ENCODE measurements around the gene KCNC1.

Gene KCNC1

DNA sequence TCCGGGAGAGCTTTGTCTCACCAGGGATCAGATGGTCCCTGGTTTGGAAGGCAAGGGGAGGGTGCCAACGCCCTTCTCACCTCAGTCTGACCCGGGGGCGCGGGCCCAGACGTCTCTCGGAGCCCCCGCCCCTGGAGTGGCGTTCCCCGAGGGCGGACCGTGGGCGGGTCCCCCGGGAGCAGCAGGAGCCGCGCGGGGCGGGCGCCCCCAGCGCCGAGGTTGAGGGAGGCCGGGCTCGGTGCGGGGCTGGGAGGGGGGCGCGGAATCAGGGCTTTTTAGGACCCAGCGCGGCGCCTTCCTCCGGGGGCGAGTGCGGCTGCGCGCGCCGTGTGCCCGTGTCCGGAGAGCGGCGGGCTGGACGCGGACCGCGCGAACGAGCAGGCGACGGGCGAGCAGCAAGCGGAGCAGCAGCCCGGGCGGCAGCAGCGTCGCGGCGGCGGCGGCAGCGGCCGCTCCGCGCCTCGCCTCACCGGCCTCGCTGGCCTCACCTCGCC lies at the start of gene KCNC1:
KCNC1 (plus strand) TSS at position 364 of the 494 bp plus-strand sequence. CDS start 1,222 bp downstream, outside the sequence.
- DNase-seq (ENCODE audit: low read depth in 2 of 2) = no peak

- no peak for DNase-seq (ENCODE audit: low read depth in 2 of 2)
Measured at GRCh38 chr11:17686231-17686980, 48.2 kb upstream of the KCNC1 start.

GRCh38 chr11:17687946-17688670 lies 46.5 kb upstream of the KCNC1 start:
- no peak for DNase-seq (ENCODE audit: low read depth in 2 of 2)

GRCh38 chr11:17691550-17691949 lies 43.0 kb upstream of the KCNC1 start:
- no peak for DNase-seq (ENCODE audit: low read depth in 2 of 2)

DNA sequence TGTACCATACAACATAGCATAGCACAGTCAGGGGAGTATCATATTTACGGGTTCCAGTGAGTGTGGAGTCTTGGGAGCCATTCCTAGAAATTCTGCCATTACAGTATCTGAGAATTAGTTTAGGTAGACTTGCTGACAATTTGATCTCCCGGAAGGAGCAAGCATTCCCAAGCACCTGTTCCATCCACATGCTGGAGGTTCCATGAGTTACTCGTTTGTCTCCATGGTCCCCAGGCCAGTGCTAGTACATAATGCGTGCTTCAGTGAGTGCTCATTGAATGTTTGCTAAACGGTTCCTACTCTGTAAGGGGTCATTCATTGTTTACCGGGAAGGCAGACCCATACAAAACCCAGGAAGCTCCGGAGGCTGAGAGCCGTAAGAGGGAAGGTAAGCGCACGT lies 42.6 kb upstream of the KCNC1 start:
- no peak for DNase-seq (ENCODE audit: low read depth in 2 of 2)

GRCh38 chr11:17692931-17693330 lies 41.6 kb upstream of the KCNC1 start:
- DNase-seq (ENCODE audit: low read depth in 2 of 2) = no peak

GRCh38 chr11:17693531-17693930 lies 41.0 kb upstream of the KCNC1 start:
- DNase-seq (ENCODE audit: low read depth in 2 of 2) = no peak

- no peak for DNase-seq (ENCODE audit: low read depth in 2 of 2)
Measured at GRCh38 chr11:17694494-17695110, 40.0 kb upstream of the KCNC1 start.

DNA sequence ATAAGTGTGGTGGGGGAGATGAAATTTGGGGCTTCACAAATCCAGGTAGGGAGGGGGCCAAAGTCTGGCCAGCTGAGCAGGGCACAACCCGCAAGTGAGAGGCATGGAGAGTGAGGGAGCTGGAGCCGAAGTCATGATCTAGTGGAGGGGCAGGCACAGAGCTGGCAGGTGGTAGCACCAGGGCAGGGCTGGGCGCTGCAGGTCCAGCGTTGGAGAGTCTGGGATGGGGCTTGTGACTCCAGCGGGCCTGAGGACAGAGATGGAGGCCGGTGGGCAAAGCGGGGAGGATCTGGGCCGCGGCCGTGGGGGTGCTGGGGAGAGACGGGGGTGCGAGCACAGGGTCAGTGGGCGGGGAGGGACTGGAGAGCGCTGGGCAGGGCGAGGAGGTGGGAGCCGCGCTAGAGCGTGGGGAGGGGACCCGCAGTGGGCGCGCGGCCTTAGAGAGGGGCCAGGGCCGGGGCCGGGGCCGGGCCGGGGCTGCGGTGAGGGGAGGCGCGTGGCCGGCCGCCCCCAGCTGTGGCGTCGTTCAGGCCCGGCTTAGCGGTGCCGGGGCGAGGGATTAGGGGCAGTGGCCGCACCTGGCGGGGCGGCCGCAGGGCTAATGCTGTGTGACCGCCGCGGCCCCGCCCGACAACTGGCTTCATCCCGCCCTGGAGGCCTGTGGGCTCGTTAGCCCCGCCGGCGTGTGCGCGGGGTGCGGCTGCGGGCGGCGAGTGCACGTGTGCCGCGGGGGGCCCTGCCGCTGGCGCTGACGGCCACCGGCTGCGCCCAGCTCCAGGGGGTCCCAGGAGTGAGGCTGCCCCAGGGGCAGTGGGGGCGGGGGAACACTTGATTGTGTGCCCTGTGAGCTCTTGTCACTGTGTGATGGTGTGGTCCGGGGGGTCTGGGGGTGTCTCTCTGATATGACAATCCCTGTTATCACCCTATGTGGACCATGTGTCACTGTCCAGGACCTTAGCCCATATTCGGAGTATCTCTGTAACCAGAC lies 38.8 kb upstream of the KCNC1 start:
- no peak for DNase-seq (ENCODE audit: low read depth in 2 of 2)

GRCh38 chr11:17696741-17697140 lies 37.8 kb upstream of the KCNC1 start:
- no peak for DNase-seq (ENCODE audit: low read depth in 2 of 2)

DNA sequence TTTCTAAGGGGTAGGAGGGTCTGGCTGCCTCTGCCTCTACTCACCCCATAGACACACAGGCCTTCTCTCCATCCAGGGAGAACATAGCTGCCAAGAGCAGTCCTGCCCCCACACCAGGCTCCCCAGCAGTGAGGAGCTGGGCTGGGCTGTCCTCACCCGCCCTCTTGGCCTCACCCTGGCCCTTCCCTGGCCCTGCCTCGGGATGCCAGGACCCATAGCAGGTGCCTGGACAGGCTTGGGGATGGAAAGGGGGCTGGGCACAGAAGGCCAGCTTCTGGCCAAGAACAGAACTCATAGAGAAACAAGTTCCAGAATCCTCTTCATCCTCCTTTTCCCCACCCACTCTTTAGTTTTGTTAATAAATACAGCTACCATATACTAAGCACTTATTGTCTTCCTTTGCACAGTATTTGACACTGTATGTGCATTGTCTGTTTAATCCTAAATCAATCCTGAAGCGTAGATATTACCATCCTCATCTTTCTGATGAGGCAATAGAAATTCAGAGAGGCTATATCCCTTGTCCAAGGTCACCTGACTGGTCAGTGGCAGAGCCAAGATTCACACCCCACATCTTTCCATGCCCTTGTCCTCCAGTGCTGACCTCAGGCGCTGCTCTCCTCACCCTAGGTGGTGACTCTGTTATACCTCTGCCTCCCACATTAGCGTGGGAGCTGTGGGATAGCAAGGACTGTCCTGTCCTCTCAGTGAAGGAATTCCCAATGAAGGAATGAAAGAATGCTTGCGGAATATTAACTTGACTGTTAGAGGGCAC lies 37.2 kb upstream of the KCNC1 start:
- DNase-seq (ENCODE audit: low read depth in 2 of 2) = no peak

GRCh38 chr11:17699147-17700114 lies 35.1 kb upstream of the KCNC1 start:
- DNase-seq (ENCODE audit: low read depth in 2 of 2) = no peak

DNA sequence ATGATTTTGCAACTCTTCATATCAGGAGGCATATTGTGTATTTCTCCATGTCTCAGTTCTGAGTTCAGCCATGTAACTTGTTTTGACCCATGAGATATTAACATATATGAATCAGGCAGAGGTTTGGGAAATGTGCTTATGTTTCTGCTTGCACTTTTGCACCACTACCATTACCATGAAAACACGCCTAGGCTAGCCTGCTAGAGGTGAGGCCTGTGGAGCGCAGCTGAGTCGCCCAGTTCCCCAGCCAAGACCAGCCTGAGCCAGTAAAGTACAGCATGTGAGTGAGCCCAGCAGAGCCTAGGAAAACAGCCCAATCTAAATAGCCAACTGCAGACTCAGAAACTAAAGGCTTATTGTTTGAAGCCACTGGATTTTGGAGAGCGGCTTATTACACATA lies 33.6 kb upstream of the KCNC1 start:
- DNase-seq (ENCODE audit: low read depth in 2 of 2) = no peak

DNA sequence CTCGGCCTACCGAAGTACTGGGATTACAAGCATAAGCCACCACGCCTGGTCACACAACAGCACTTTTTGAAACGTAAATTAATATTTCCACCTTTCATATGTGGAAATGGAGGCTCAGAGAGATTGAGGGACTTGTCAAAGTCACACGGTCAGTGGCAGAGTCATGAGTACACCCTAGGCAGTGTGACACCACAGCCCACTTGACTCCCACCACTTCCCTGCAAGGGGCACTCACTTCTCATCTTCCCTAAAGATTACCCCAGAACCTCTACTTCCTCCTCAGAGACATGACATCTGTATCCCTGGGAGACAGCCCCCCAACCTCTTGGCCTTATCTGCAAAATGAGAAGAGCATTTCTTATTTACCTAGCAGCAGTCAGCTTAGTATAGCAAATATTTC lies 31.7 kb upstream of the KCNC1 start:
- DNase-seq (ENCODE audit: low read depth in 2 of 2) = no peak

DNA sequence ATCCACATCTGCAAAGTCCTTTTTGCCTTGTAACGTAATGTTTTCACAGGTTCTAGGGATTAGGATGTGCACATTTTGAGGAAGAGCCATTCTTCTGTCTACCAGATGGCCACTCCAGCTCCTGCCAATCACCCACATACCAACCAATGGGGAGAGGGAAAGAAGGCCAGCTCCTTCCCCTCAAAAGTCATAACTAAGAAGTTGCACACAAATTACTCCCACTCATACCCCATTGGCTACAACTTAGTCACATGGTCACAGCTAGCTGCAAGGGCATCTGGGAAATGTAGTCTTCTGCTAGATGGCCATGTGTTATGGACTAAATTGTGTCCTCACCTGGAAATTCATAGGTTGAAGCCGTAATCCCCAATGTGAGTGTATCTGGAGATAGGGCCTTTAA lies 30.6 kb upstream of the KCNC1 start:
- DNase-seq (ENCODE audit: low read depth in 2 of 2) = no peak

DNA sequence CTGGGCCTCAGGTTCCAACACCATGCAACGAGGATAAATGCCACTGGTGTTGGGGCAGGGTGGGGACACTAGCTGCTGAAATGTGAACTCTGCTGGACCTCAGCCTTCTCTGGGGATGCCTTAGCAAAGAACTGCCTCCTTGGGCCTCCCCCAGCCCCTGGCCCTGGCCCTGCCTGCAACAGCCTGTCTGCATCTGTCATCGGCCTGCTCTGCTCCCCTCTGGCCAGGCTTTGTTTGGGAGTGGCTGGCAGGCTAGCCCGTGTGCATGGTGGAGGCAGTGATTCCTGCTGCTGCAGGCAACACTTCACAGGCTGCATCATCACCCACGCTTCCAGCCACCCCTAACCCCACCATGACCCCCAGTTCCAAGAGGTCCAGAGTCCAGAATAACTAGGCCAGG lies 26.8 kb upstream of the KCNC1 start:
- no peak for DNase-seq (ENCODE audit: low read depth in 2 of 2)

DNA sequence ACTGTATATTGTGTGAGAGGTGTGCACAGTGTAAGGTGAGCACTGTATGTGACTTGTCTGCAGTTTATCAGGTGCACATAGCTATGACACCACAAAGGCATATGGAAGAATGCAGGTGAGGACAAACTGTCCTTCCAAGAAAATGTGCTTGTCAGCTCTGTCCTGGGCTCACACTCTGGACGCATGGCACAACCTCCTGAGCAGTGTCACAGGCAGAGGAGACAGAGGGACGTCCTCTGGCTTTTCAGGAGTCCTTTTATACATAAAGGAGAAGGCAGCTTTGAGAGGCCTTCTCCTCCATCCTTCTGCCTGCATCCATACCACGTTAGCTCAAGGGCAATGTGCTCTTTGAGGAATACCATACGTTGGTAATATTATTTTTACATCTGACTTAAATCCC lies 22.7 kb upstream of the KCNC1 start:
- DNase-seq (ENCODE audit: low read depth in 2 of 2) = no peak

- DNase-seq (ENCODE audit: low read depth in 2 of 2) = no peak
Measured at GRCh38 chr11:17713851-17714250, 20.7 kb upstream of the KCNC1 start.

GRCh38 chr11:17714356-17714854 lies 20.2 kb upstream of the KCNC1 start:
- DNase-seq (ENCODE audit: low read depth in 2 of 2) = no peak
